ENCODE data around the gene OR56A4. TPM values are rescaled to one million over a fixed set of nuclear protein-coding genes. Genes with fewer than 3 reads are reported as not detected.

OR56A4 gene
- total RNA-seq = 0.07 and 0.17 TPM in 2 replicates
- not detected for total RNA-seq (2013)
- polyA plus RNA-seq = not detected in 2 replicates
- not detected in 2 replicates for polyA minus RNA-seq

DNA sequence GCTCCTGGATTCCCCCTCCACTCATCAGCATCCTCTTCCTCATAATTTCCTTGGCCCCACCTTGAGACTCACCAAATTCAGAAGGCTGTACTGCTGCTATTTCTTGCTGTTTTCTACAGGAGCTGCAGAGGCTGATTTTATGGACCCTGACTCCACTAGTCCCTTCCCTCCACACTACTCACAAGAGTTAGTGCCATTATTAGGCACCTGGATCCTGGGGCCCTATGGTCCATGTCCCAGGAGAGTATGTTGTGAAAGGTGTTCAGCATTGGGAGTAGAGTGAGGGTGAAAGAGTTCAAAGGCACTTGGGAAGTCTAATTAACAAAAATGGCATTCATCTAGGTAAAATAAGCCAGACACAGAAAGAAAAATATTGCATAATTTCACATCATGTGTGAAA, at the start of gene OR56A4:
TSS of gene OR56A4 (minus strand) at position 101 of the 400 bp plus-strand sequence. CDS start 3,954 bp downstream, outside the sequence.
- Histone ChIP-seq H3K4me2 (replicated peaks; ENCODE audit: low read depth, low read length, poor library complexity, severe bottlenecking) (no peak within 1 kb of the TSS), H3K9ac (ENCODE audit: low read length) (no peak within 1 kb of the TSS), H3K27ac (ENCODE audit: low read length in 2 of 2) (no peak within 1 kb of the TSS), H3K79me2 (ENCODE audit: control insufficient read depth, insufficient read depth, low read length) (no peaks in the 10 kb centered on the region), H3K4me3 (ENCODE audit: control extremely low read depth in 1 of 5, extremely low read depth in 1 of 5, insufficient read depth in 1 of 5, low read depth in 2 of 5, low read length in 4 of 5) (no peak within 1 kb of the TSS), H3K36me3 (replicated peaks in 1 of 2; ENCODE audit: control extremely low read depth in 1 of 2, control insufficient read depth in 1 of 2, extremely low read depth in 1 of 2, insufficient read depth in 2 of 2, low read length in 1 of 2) (no peaks in the 10 kb centered on the region), H4K20me1 (ENCODE audit: control insufficient read depth, insufficient read depth, low read length, poor library complexity, severe bottlenecking) (no peaks in the 10 kb centered on the region), H3K4me1 (ENCODE audit: control insufficient read depth in 2 of 2, insufficient read depth in 2 of 2, low read length in 2 of 2) (no peaks in the 10 kb centered on the region), H2AFZ (ENCODE audit: insufficient read depth, low read depth, low read length, poor library complexity, severe bottlenecking) (no peak within 1 kb of the TSS), H3K27me3 (replicated peaks in 1 of 4; ENCODE audit: control extremely low read depth in 1 of 4, control insufficient read depth in 3 of 4, insufficient read depth in 4 of 4, low read length in 3 of 4) (no peaks in the 10 kb centered on the region), H3K9me3 (ENCODE audit: control extremely low read depth in 1 of 3, control insufficient read depth in 2 of 3, insufficient read depth in 1 of 3, low read length in 2 of 3) (no peaks in the 10 kb centered on the region)
- ATAC-seq (ENCODE audit: low read depth) (no peak), DNase-seq (no peak)
- ChIA-PET POLR2A (no interaction called here), CTCF (no interaction called here)
- Mint-ChIP-seq H3K27ac (no peak within 1 kb of the TSS), H3K4me1 (no peaks in the 10 kb centered on the region), H3K27me3 (peaks cover 18% of the 10 kb centered on the region), H3K9me3 (ENCODE audit: insufficient read depth) (no peaks in the 10 kb centered on the region), H3K4me3 (no peak within 1 kb of the TSS)
- TF ChIP-seq EZH2 (IDR thresholded peaks at IDR 0.05; ENCODE audit: borderline replicate concordance, insufficient read depth, low read depth, low read length, poor library complexity, severe bottlenecking) (no peak), CTCF (IDR thresholded peaks at IDR 0.05) (no peak)
- intact Hi-C loops (cut with micrococcal nuclease) = no loop called here

DNA sequence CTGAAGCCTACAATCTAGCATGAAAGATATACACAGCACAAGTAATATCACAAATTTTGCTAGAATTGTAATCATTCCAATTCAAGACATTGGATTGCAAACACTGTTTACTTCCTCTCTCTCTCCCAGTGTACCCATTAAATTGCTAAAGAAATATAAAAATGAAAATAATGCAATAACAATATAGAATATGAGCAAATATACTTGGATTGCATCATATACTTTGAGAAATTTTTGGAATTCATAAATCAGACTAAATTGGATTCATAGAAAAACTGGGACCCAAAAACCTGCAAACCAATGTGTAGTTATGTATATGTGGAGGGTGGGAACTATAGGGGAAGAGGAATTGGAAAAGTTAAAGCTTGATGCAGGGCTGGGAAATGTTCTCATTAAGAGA, 48.8 kb upstream of the OR56A4 start:
- no peak overlapping the region for H3K27ac Mint-ChIP-seq
- TF ChIP-seq CTCF (IDR thresholded peaks at IDR 0.05) (no peak), EZH2 (IDR thresholded peaks at IDR 0.05; ENCODE audit: borderline replicate concordance, insufficient read depth, low read depth, low read length, poor library complexity, severe bottlenecking) (no peak)

More for the DNA sequence above, 48.8 kb upstream of the OR56A4 start:
- Histone ChIP-seq H3K9me3 (ENCODE audit: control extremely low read depth in 1 of 3, control insufficient read depth in 2 of 3, insufficient read depth in 1 of 3, low read length in 2 of 3) (peaks cover 0 to 3% (median 0%) of the 10 kb centered on the region in 3 donors), H3K4me2 (replicated peaks; ENCODE audit: low read depth, low read length, poor library complexity, severe bottlenecking) (no peak overlapping the region), H3K9ac (ENCODE audit: low read length) (no peak overlapping the region), H3K27ac (ENCODE audit: low read length in 2 of 2) (no peak overlapping the region), H4K20me1 (ENCODE audit: control insufficient read depth, insufficient read depth, low read length, poor library complexity, severe bottlenecking) (no peaks in the 10 kb centered on the region), H3K79me2 (ENCODE audit: control insufficient read depth, insufficient read depth, low read length) (no peaks in the 10 kb centered on the region), H3K36me3 (replicated peaks in 1 of 2; ENCODE audit: control extremely low read depth in 1 of 2, control insufficient read depth in 1 of 2, extremely low read depth in 1 of 2, insufficient read depth in 2 of 2, low read length in 1 of 2) (no peaks in the 10 kb centered on the region), H2AFZ (ENCODE audit: insufficient read depth, low read depth, low read length, poor library complexity, severe bottlenecking) (no peak overlapping the region), H3K4me3 (ENCODE audit: control extremely low read depth in 1 of 5, extremely low read depth in 1 of 5, insufficient read depth in 1 of 5, low read depth in 2 of 5, low read length in 4 of 5) (no peak overlapping the region), H3K4me1 (ENCODE audit: control insufficient read depth in 2 of 2, insufficient read depth in 2 of 2, low read length in 2 of 2) (no peaks in the 10 kb centered on the region), H3K27me3 (replicated peaks in 1 of 4; ENCODE audit: control extremely low read depth in 1 of 4, control insufficient read depth in 3 of 4, insufficient read depth in 4 of 4, low read length in 3 of 4) (peaks cover 0 to 8% (median 0%) of the 10 kb centered on the region in 4 experiments)
- Mint-ChIP-seq H3K4me1 (no peaks in the 10 kb centered on the region), H3K4me3 (no peak overlapping the region), H3K27me3 (peaks cover 26% of the 10 kb centered on the region), H3K9me3 (ENCODE audit: insufficient read depth) (no peaks in the 10 kb centered on the region)
- ChIA-PET POLR2A (no interaction called here), CTCF (no interaction called here)
- DNase-seq (no peak), ATAC-seq (ENCODE audit: low read depth) (no peak)
- intact Hi-C loops (cut with micrococcal nuclease) = no loop called here
